GM12878 (cell line): ENCODE data around the gene MAP4K2. TPM values are rescaled to one million over a fixed set of nuclear protein-coding genes. Genes with fewer than 3 reads are reported as not detected.
A peak's percentile ranks its signal among the peaks of the same experiment; 100 is the strongest.

Source experiments
- ATAC-seq: fragments of 200-7000 bp; cut with Tn5 transposase; 3 replicates; pipeline ENCODE4 v1.9.1; 2020; ENCODE audit warnings: mild to moderate bottlenecking, moderate library complexity
- BruUV-seq: library from RNA; stranded (reverse); fragments of 400-500 nt; replicated peaks from 2 replicates; lab custom pipeline; 2021; lab: Mats Ljungman, UMichigan
- CTCF ChIA-PET: fragments of 300-600 bp; sonication (Branson Sonifier 250); formaldehyde crosslinking; extraction: SDS; loops from one replicate; lab custom pipeline; 2021; ENCODE audit warnings: inconsistent platforms; lab: Yijun Ruan, JAX
- POLR2A ChIA-PET: fragments of 350-600 bp; formaldehyde crosslinking; extraction: SDS; loops from one replicate; lab custom pipeline; 2021; ENCODE audit warnings: inconsistent platforms; lab: Charles Lee
- RAD21 ChIA-PET: fragments of 300-600 bp; sonication (Branson Sonifier 250); formaldehyde crosslinking; loops from one replicate; lab custom pipeline; 2023; ENCODE audit warnings: antibody characterized with exemption; ENCODE audit not compliant: unreplicated experiment; lab: Charles Lee
- SMC1A ChIA-PET: fragments of 300-600 bp; sonication (Branson Sonifier 250); formaldehyde crosslinking; loops from one replicate; lab custom pipeline; 2023; ENCODE audit not compliant: unreplicated experiment, uncharacterized antibody; lab: Charles Lee
- DNase-seq: peaks from one replicate; pipeline ENCODE4 v3.0.0-alpha.2; 2011; ENCODE audit warnings: low read depth, low spot score
- FAIRE-seq: peaks from 3 replicates; lab custom pipeline; 2011; peaks lifted over from hg19 to GRCh38; lab: Jason Lieb, UNC
- H2AFZ ChIP-seq: 2 replicates; pipeline ENCODE4 v1.6.0; 2011; ENCODE audit warnings: low read depth, low read length, control low read depth; ENCODE audit not compliant: control insufficient read depth
- H3K27ac ChIP-seq: 2 replicates; pipeline ENCODE4 v1.5.1; 2011; ENCODE audit warnings: control low read depth; ENCODE audit not compliant: control insufficient read depth, insufficient read depth
- H3K27me3 ChIP-seq, 2 experiments: replicated peaks in 1 of 2; 2 replicates each; pipeline versions ENCODE4 v1.6.0 to v1.6.1; 2011; ENCODE audit warnings: low read length in 1 of 2; ENCODE audit not compliant: control insufficient read depth in 2 of 2, insufficient read depth in 2 of 2
- H3K36me3 ChIP-seq, 2 experiments: 2 replicates each; pipeline ENCODE4 v1.5.1; 2011; ENCODE audit warnings: low read length in 1 of 2; ENCODE audit not compliant: control insufficient read depth in 2 of 2, insufficient read depth in 2 of 2
- H3K4me1 ChIP-seq: 2 replicates; pipeline ENCODE4 v1.6.1; 2011; ENCODE audit warnings: mild to moderate bottlenecking, low read length, moderate library complexity, mixed read lengths; ENCODE audit not compliant: control insufficient read depth, insufficient read depth
- H3K4me2 ChIP-seq: 2 replicates; pipeline ENCODE4 v1.6.0; 2011; ENCODE audit warnings: control low read depth; ENCODE audit not compliant: control insufficient read depth, insufficient read depth
- H3K4me3 ChIP-seq: fragments of 200-600 bp; sonication (generic); 2 replicates; pipeline ENCODE4 v1.5.1; 2016
- H3K79me2 ChIP-seq: 2 replicates; pipeline ENCODE4 v1.6.0; 2011; ENCODE audit warnings: low read length; ENCODE audit not compliant: control insufficient read depth, insufficient read depth
- H3K9ac ChIP-seq: 2 replicates; pipeline ENCODE4 v1.8.0; 2011; ENCODE audit warnings: low read length, control low read depth, mixed read lengths; ENCODE audit not compliant: control insufficient read depth, insufficient read depth
- H3K9me3 ChIP-seq: replicated peaks from 3 replicates; pipeline ENCODE4 v1.5.1; 2011; ENCODE audit warnings: mild to moderate bottlenecking, low read length; ENCODE audit not compliant: control insufficient read depth, insufficient read depth
- H4K20me1 ChIP-seq: 2 replicates; pipeline ENCODE4 v1.6.0; 2011; ENCODE audit not compliant: control insufficient read depth, insufficient read depth
- CEBPZ ChIP-seq: fragments of 150-350 bp; IDR thresholded peaks from 2 replicates; pipeline ENCODE4 v1.6.1; 2016; ENCODE audit warnings: low read depth, low read length
- CTCF ChIP-seq, 3 experiments: IDR thresholded peaks in 2 of 3; conservative IDR thresholded peaks in 1 of 3; 2 replicates each; pipeline ENCODE4 v1.5.1; 2011; ENCODE audit warnings: low read depth in 3 of 3, low read length in 3 of 3, mild to moderate bottlenecking in 3 of 3, control low read depth in 2 of 3, moderate library complexity in 2 of 3, inconsistent platforms in 1 of 3, mixed read lengths in 1 of 3; ENCODE audit not compliant: control insufficient read depth in 2 of 3, insufficient read depth in 1 of 3; ENCODE audit errors: extremely low read depth in 1 of 3
- EP300 ChIP-seq, 2 experiments: fragments of 150-350 bp in 1 of 2; IDR thresholded peaks; 2 replicates each; pipeline ENCODE4 v1.6.1; 2011 to 2012; ENCODE audit warnings: low read depth in 2 of 2, low read length in 2 of 2, borderline replicate concordance in 1 of 2, improper control_type of control experiment in 1 of 2, inconsistent platforms in 1 of 2; ENCODE audit not compliant: control insufficient read depth in 1 of 2
- POLR2AphosphoS5 ChIP-seq: IDR thresholded peaks from 2 replicates; pipeline ENCODE4 v1.6.1; 2011; ENCODE audit warnings: mild to moderate bottlenecking, low read length, inconsistent platforms
- POU2F2 ChIP-seq: IDR thresholded peaks from 3 replicates; pipeline ENCODE4 v1.6.1; 2011; ENCODE audit warnings: low read depth, mild to moderate bottlenecking, low read length, borderline replicate concordance
- ZBTB33 ChIP-seq: fragments of 450-650 bp; IDR thresholded peaks from 2 replicates; pipeline ENCODE4 v1.6.1; 2017; ENCODE audit warnings: mild to moderate bottlenecking
- ZZZ3 ChIP-seq: IDR thresholded peaks from 2 replicates; pipeline ENCODE4 v1.6.1; 2011; ENCODE audit warnings: low read depth; ENCODE audit not compliant: control insufficient read depth, insufficient read length
- WGBS: methylation state at CpG from one replicate; pipeline ENCODE4 v1.1.6; 2016; ENCODE audit warnings: low lambda C conversion rate; ENCODE audit not compliant: insufficient replicate concordance, insufficient coverage; ENCODE audit errors: missing lambda C conversion rate; 5-methylcytosine and 5-hydroxymethylcytosine counted together
- in situ Hi-C: fragments of 300-500 bp; cut with MboI; formaldehyde crosslinking; loops from 9 replicates; pipeline ENCODE4 v1.14.3; 2018; ENCODE audit warnings: mixed read lengths
- intact Hi-C: fragments of 100-400 bp; cut with micrococcal nuclease; formaldehyde crosslinking; loops from one replicate; pipeline ENCODE4 v1.14.2; 2022; ENCODE audit not compliant: unreplicated experiment
- polyA plus RNA-seq, 11 experiments: library from polyadenylated mRNA; depleted of rRNA in 4 of 11; unstranded in 6 of 11; stranded (reverse) in 5 of 11; fragments of >200 nt; fragmentation: Nextera tagmentation in 4 of 11; fragmentation: Illumina TruSeq in 1 of 11; extraction: Ambion mirVana in 4 of 11; extraction: Trizol in 1 of 11; gene quantifications; 1 replicate in 1 of 11; 2 replicates in 10 of 11; pipeline versions ENCODE4 v1.2.1 to v1.2.3, GENCODE V29; 2011 to 2016; ENCODE audit warnings: inconsistent platforms in 2 of 11, missing spikeins in 2 of 11, low read depth in 1 of 11
- total RNA-seq, 4 experiments: library from RNA; depleted of rRNA in 3 of 4; stranded (reverse); fragments of >200 nt in 3 of 4; fragmentation: Illumina TruSeq in 1 of 4; extraction: Trizol in 1 of 4; gene quantifications; 2 replicates each; pipeline versions ENCODE4 v1.2.1 to v1.2.3, GENCODE V29; 2013 to 2021
- TF ChIP-seq, protein P1 (sequence below): fragments of 450-650 bp; IDR thresholded peaks from 2 replicates; pipeline ENCODE4 v1.6.1; 2017; ENCODE audit warnings: mild to moderate bottlenecking, moderate library complexity
- TF ChIP-seq, protein P2 (sequence below): IDR thresholded peaks from 2 replicates; pipeline ENCODE4 v1.6.1; 2011; ENCODE audit warnings: low read depth, low read length, improper control_type of control experiment, borderline replicate concordance

Gene MAP4K2
- total and polyA plus RNA-seq, 10 of the 15 experiments (the other 5 are each of a cell fraction or from before 2014, with no cell fraction given) = 0.98 to 78.1 (median 48.9) TPM

DNA sequence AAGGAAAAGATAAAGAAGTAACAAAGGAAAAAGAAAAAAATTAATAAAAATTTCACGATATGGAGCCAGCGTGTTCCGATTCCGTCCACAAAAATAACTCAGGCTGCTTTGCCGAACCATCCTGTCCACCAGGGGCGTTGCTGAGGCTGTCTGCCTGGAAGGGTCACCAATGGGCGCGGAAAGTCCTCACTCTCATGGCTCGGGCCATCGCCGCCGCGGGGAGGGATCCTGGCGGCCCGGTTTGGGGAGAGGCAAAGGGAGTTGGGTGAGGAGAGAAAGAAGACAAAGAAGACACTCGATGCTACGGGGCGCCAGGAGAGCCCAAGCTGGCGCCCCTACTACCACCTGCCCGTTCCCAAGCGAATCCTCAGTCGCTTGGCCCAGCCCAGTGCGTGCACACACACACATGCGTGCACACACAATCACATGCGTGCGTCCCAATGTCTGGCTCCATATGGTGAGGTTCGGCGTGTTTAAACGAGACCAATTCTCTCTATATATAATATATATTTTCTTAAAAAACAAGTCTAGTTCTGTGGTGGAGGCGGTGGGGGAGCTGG, 37.6 kb downstream of the MAP4K2 start:
- peaks cover 19% of the 10 kb centered on the region for H4K20me1 ChIP-seq
- BruUV-seq = no TSS peak
- ATAC-seq = no peak
- no peaks in the 10 kb centered on the region for H3K27me3 ChIP-seq
- H3K4me1 ChIP-seq = peaks cover 17% of the 10 kb centered on the region
- no peak for FAIRE-seq
- peaks cover 11% of the 10 kb centered on the region for H3K79me2 ChIP-seq
- H3K36me3 ChIP-seq = peaks cover 47% of the 10 kb centered on the region in 2 experiments
- POLR2A ChIA-PET = interaction anchor here (0.6 kb wide), 1 partner anchor 33 kb away, joined by 6 read pairs; no protein-coding TSS in a partner anchor
- H3K4me3 ChIP-seq = no peak overlapping the region
- H3K9ac ChIP-seq = no peak overlapping the region
- CTCF ChIA-PET = interaction anchor here (1.0 to 2.5 kb wide), 4 partner anchors 10 to 77 kb away, joined by 3 to 16 read pairs (median 6); partner anchors contain the start of gene RASGRP2
- no peak overlapping the region for H2AFZ ChIP-seq
- WGBS = 97% methylated on average over 30 of the region's 30 CpGs
- RAD21 ChIA-PET = no interaction called here
- no peaks in the 10 kb centered on the region for H3K9me3 ChIP-seq
- DNase-seq = no peak
- no peak overlapping the region for H3K27ac ChIP-seq
- no peak overlapping the region for H3K4me2 ChIP-seq
- intact Hi-C loops (no loop called here), in situ Hi-C loops (no loop called here)
- SMC1A ChIA-PET = no interaction called here
- TF ChIP-seq CTCF (IDR thresholded peaks at IDR 0.05 in 2 of 3, conservative IDR thresholded peaks at IDR 0.05 in 1 of 3; ENCODE audit: control insufficient read depth in 2 of 3, extremely low read depth in 1 of 3, insufficient read depth in 1 of 3, low read depth in 3 of 3, low read length in 3 of 3) (peak in 2 of 3 experiments; percentile 8 to 18; a peak in 1 of 6 replicates), ZZZ3 (no peak), POLR2AphosphoS5 (peak; percentile 74), CEBPZ (no peak), ZBTB33 (peak; percentile 41; the same call in 1 of the 2 replicates), POU2F2 (no peak), EP300 (IDR thresholded peaks at IDR 0.05; ENCODE audit: borderline replicate concordance in 1 of 2, control insufficient read depth in 1 of 2, low read depth in 2 of 2, low read length in 2 of 2) (no peak)
- TF ChIP-seq, protein P1, sequence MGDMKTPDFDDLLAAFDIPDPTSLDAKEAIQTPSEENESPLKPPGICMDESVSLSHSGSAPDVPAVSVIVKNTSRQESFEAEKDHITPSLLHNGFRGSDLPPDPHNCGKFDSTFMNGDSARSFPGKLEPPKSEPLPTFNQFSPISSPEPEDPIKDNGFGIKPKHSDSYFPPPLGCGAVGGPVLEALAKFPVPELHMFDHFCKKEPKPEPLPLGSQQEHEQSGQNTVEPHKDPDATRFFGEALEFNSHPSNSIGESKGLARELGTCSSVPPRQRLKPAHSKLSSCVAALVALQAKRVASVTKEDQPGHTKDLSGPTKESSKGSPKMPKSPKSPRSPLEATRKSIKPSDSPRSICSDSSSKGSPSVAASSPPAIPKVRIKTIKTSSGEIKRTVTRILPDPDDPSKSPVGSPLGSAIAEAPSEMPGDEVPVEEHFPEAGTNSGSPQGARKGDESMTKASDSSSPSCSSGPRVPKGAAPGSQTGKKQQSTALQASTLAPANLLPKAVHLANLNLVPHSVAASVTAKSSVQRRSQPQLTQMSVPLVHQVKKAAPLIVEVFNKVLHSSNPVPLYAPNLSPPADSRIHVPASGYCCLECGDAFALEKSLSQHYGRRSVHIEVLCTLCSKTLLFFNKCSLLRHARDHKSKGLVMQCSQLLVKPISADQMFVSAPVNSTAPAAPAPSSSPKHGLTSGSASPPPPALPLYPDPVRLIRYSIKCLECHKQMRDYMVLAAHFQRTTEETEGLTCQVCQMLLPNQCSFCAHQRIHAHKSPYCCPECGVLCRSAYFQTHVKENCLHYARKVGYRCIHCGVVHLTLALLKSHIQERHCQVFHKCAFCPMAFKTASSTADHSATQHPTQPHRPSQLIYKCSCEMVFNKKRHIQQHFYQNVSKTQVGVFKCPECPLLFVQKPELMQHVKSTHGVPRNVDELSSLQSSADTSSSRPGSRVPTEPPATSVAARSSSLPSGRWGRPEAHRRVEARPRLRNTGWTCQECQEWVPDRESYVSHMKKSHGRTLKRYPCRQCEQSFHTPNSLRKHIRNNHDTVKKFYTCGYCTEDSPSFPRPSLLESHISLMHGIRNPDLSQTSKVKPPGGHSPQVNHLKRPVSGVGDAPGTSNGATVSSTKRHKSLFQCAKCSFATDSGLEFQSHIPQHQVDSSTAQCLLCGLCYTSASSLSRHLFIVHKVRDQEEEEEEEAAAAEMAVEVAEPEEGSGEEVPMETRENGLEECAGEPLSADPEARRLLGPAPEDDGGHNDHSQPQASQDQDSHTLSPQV = no peak
- TF ChIP-seq, protein P2, sequence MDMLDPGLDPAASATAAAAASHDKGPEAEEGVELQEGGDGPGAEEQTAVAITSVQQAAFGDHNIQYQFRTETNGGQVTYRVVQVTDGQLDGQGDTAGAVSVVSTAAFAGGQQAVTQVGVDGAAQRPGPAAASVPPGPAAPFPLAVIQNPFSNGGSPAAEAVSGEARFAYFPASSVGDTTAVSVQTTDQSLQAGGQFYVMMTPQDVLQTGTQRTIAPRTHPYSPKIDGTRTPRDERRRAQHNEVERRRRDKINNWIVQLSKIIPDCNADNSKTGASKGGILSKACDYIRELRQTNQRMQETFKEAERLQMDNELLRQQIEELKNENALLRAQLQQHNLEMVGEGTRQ = no peak
